ENCODE results near the gene DSC2. TPM values are rescaled to one million over a fixed set of nuclear protein-coding genes. Genes with fewer than 3 reads are reported as not detected.

The DSC2 gene
- total RNA-seq, 4 donors from 2014 or later, result 20.0 to 35.7 (median 26.8) TPM

DNA sequence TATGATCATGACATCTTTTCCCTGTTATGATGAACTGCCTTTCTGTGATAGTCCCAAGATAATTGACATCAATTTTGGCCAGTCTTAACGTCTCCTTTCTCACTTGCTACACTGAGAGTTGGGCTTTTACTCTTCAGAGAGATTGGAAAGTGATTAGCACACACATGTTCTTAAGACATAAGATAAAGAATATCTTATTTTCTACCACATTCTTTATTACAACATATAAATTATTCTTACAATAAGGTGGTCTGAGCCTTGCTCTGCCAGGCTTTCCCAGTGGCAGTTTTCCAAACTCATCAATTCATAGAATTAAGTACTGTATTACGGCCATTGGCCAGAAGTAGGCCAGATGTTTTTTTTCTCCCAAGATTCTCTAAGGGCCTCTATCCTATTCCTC is 54.0 kb downstream of the DSC2 start:
- no peak overlapping the region for H3K4me3 ChIP-seq (ENCODE audit: low read depth, poor library complexity, severe bottlenecking)
- intact Hi-C loops (cut with DNase I; ENCODE audit: low total_unique reads), result no loop called here
- no peak for TF ChIP-seq CTCF (IDR thresholded peaks at IDR 0.05)
- no peak for TF ChIP-seq POLR2A (IDR thresholded peaks at IDR 0.05)
- no peak for DNase-seq (ENCODE audit: low spot score in 2 of 2)
- WGBS, 2 donors, result 47 to 48% methylated on average over 2 of the region's 2 CpGs

DNA sequence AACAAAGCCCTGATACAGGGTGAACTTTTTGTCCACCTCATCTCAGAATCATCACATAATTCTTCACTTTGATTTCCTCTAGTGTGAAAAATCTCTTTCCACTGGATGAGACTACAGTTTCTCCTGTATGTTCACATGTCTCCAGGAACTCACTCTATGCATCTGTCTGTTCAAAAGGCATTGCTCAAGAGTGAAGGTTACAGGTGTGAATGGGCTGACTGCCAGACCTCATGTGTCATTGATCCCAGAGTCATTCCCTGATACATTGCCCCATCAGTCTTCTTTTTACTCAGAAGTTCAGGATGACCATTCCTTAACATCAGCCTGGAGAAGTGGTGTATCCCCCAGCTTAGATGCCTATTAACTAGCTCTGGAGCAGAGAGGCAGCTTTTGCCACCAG is 55.3 kb downstream of the DSC2 start:
- intact Hi-C loops (cut with DNase I; ENCODE audit: low total_unique reads), result no loop called here
- no peak overlapping the region for H3K4me3 ChIP-seq (ENCODE audit: low read depth, poor library complexity, severe bottlenecking)
- peak in 1 of 2 donors; percentile 39 for DNase-seq (ENCODE audit: low spot score in 2 of 2)
- TF ChIP-seq POLR2A (IDR thresholded peaks at IDR 0.05) (no peak), CTCF (IDR thresholded peaks at IDR 0.05) (no peak)

GRCh38 chr18:31045599-31045998 is 56.6 kb downstream of the DSC2 start:
- H3K4me3 ChIP-seq (ENCODE audit: low read depth, poor library complexity, severe bottlenecking), result no peak overlapping the region
- intact Hi-C loops (cut with DNase I; ENCODE audit: low total_unique reads), result no loop called here
- WGBS, 2 donors, result 82% methylated on average over 6 of the region's 6 CpGs
- no peak for DNase-seq (ENCODE audit: low spot score in 2 of 2)
- TF ChIP-seq POLR2A (IDR thresholded peaks at IDR 0.05) (no peak), CTCF (IDR thresholded peaks at IDR 0.05) (no peak)

GRCh38 chr18:31044926-31045325 is 57.3 kb downstream of the DSC2 start:
- TF ChIP-seq CTCF (IDR thresholded peaks at IDR 0.05) (no peak), POLR2A (IDR thresholded peaks at IDR 0.05) (no peak)
- no peak overlapping the region for H3K4me3 ChIP-seq (ENCODE audit: low read depth, poor library complexity, severe bottlenecking)
- intact Hi-C loops (cut with DNase I; ENCODE audit: low total_unique reads), result loop anchor here (5.0 kb wide), 1 partner anchor 277 kb away; no protein-coding TSS in a partner anchor
- 56 to 59% methylated on average over 3 of the region's 3 CpGs for WGBS, 2 donors
- no peak for DNase-seq (ENCODE audit: low spot score in 2 of 2)

- 69 to 70% methylated on average over 7 of the region's 7 CpGs for WGBS, 2 donors
- intact Hi-C loops (cut with DNase I; ENCODE audit: low total_unique reads), result loop anchor here (5.0 kb wide), 1 partner anchor 279 kb away; no protein-coding TSS in a partner anchor
- no peak overlapping the region for H3K4me3 ChIP-seq (ENCODE audit: low read depth, poor library complexity, severe bottlenecking)
- no peak for DNase-seq (ENCODE audit: low spot score in 2 of 2)
- TF ChIP-seq CTCF (IDR thresholded peaks at IDR 0.05), result no peak
- TF ChIP-seq POLR2A (IDR thresholded peaks at IDR 0.05), result no peak
Observed at GRCh38 chr18:31043709-31044108, 58.5 kb downstream of the DSC2 start.
